Lower lobe of right lung (tissue), 2 donors: Measurements from ENCODE around the gene CTSH. TPM values are rescaled to one million over a fixed set of nuclear protein-coding genes. Genes with fewer than 3 reads are reported as not detected.

Experiments
- ATAC-seq, 2 donors: fragments of 200-7000 bp; cut with Tn5 transposase; one replicate each; pipeline ENCODE4 v1.9.1; 2020 to 2022; ENCODE audit warnings: mild to moderate bottlenecking in 2 of 2, moderate library complexity in 2 of 2
- DNase-seq: peaks from one replicate; pipeline ENCODE4 v3.0.0-alpha.2; 2020
- H3K27ac ChIP-seq: fragments of 200-600 bp; one replicate; pipeline ENCODE4 v1.8.0; 2022
- H3K27me3 ChIP-seq: fragments of 200-600 bp; one replicate; pipeline ENCODE4 v1.8.0; 2022; ENCODE audit warnings: low read depth
- H3K36me3 ChIP-seq: fragments of 200-600 bp; one replicate; pipeline ENCODE4 v1.8.0; 2022; ENCODE audit warnings: mild to moderate bottlenecking
- H3K4me1 ChIP-seq: fragments of 200-600 bp; one replicate; pipeline ENCODE4 v1.8.0; 2022
- H3K4me3 ChIP-seq: fragments of 200-600 bp; one replicate; pipeline ENCODE4 v1.8.0; 2022; ENCODE audit warnings: mild to moderate bottlenecking
- H3K9me3 ChIP-seq: fragments of 200-600 bp; one replicate; pipeline ENCODE4 v1.8.0; 2022
- intact Hi-C: fragments of 100-400 bp; cut with DNase I; formaldehyde crosslinking; loops from one replicate; pipeline ENCODE4 v1.11.0; 2022
- total RNA-seq: library from RNA; stranded (reverse); fragmentation: NEBNext Ultra II Directional; extraction: Animal tissue kit (Norgen Biotek cat#: 25700); gene quantifications from one replicate; pipeline ENCODE4 v1.2.1, GENCODE V29; 2021
- TF ChIP-seq, protein P1 (sequence below): fragments of 200-600 bp; IDR thresholded peaks from one replicate; pipeline ENCODE4 v1.8.0; 2022; ENCODE audit warnings: antibody characterized with exemption, mild to moderate bottlenecking
- donor health status: DM: no; HTN: yes; CAD: no; lungs with severe emphysema.

Gene CTSH
- total RNA-seq, 1 donor from 2014 or later: 724 TPM

DNA sequence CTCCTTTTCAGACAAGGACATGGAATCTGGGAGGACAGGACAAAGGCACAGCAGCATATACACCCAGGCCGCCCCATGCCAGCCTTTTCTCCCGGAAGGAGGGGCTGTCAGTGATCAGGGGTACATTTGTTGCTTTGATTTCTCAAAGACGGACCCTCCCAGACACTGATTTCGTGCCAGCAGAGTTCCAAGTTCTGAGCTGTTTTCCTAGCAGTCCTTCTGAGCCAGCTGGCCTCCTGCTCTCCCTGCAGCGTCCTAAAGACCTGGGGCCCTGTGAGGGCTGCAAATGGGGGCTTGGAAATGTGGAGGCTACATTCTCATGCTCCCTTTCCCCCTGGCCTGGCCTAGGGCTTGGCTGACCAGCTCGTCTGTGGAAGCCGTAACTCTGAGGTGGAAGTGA, 22.3 kb downstream of the CTSH start:
- Histone ChIP-seq H3K9me3 (no peaks in the 10 kb centered on the region), H3K4me3 (no peak overlapping the region), H3K27ac (no peak overlapping the region), H3K27me3 (no peaks in the 10 kb centered on the region), H3K4me1 (peaks cover 4% of the 10 kb centered on the region), H3K36me3 (peaks cover 91% of the 10 kb centered on the region)
- intact Hi-C loops: no loop called here
- TF ChIP-seq, protein P1, sequence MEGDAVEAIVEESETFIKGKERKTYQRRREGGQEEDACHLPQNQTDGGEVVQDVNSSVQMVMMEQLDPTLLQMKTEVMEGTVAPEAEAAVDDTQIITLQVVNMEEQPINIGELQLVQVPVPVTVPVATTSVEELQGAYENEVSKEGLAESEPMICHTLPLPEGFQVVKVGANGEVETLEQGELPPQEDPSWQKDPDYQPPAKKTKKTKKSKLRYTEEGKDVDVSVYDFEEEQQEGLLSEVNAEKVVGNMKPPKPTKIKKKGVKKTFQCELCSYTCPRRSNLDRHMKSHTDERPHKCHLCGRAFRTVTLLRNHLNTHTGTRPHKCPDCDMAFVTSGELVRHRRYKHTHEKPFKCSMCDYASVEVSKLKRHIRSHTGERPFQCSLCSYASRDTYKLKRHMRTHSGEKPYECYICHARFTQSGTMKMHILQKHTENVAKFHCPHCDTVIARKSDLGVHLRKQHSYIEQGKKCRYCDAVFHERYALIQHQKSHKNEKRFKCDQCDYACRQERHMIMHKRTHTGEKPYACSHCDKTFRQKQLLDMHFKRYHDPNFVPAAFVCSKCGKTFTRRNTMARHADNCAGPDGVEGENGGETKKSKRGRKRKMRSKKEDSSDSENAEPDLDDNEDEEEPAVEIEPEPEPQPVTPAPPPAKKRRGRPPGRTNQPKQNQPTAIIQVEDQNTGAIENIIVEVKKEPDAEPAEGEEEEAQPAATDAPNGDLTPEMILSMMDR: no peak
- ATAC-seq: no peak
- DNase-seq: no peak

DNA sequence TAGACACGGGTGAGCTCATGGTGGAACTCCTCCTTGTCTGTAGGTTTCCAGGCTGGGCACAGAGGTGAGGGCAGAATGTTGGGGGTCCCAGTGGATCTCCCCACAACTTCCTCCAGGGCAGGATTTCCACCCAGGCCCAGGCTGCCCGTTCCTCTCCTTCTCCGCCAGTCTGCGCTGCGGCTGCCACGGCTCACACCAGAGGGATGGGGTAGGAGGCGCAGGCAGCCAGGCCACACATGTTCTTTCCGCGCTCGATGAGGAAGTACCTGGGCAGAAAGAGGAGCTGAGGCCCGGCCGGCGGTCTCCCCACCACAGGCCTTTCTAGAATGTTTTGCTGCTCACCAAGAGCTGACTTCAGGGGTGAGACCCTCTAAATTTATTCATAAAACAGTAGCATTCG, 22.9 kb downstream of the CTSH start:
- H3K4me1 ChIP-seq: peaks cover 10% of the 10 kb centered on the region
- DNase-seq (no peak), ATAC-seq (no peak)
- H3K27ac ChIP-seq: no peak overlapping the region
- H3K27me3 ChIP-seq: no peaks in the 10 kb centered on the region
- peaks cover 85% of the 10 kb centered on the region for H3K36me3 ChIP-seq
- H3K9me3 ChIP-seq: no peaks in the 10 kb centered on the region
- intact Hi-C loops: no loop called here
- TF ChIP-seq, protein P1: no peak
- H3K4me3 ChIP-seq: no peak overlapping the region

DNA sequence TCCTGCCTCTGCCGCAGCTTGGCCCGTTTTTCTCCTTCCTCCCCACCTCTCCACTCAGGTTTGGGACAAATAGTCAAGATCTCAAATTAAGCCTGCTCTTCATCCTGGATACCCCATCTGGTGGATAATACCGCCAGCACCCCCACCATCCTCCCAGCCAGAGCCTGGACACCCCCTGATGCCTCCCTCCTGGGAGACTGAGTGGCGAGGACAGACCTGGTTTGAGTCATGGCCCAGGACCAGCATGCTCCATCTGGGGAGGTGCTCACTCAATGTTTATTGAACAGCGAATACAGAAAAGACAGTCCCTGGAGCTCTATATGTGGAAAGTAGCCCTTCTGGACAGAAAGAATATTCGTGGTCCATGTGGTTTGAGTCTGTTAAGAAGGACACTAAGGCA, 23.3 kb downstream of the CTSH start:
- no peak for ATAC-seq
- peaks cover 14% of the 10 kb centered on the region for H3K4me1 ChIP-seq
- H3K36me3 ChIP-seq: peaks cover 81% of the 10 kb centered on the region
- H3K4me3 ChIP-seq: no peak overlapping the region
- no peaks in the 10 kb centered on the region for H3K27me3 ChIP-seq
- intact Hi-C loops: no loop called here
- TF ChIP-seq, protein P1: no peak
- DNase-seq: no peak
- no peak overlapping the region for H3K27ac ChIP-seq
- H3K9me3 ChIP-seq: no peaks in the 10 kb centered on the region

DNA sequence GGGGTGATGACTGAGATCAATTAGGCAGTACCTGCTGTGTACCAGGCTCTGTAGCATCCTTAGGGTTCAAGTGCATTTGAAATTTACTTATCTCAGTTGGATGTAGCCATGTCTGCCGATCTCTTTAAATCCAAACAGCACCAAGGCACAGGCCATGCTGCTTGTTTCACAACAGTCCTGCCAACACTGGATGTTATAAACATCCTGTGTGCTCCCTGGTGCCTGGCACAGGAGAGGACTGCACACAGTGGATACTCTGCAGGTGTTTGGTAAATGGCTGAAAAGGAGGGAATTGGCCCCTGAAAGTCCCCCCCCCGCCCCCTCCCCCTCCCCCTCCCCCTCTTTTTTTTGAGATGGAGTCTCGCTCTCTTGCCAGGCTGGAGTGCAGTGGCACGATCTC, 27.0 kb downstream of the CTSH start:
- Histone ChIP-seq H3K9me3 (no peaks in the 10 kb centered on the region), H3K27me3 (no peaks in the 10 kb centered on the region), H3K4me1 (peaks cover 39% of the 10 kb centered on the region), H3K4me3 (no peak overlapping the region), H3K36me3 (peaks cover 66% of the 10 kb centered on the region), H3K27ac (no peak overlapping the region)
- intact Hi-C loops: no loop called here
- no peak for DNase-seq
- no peak for ATAC-seq
- TF ChIP-seq, protein P1: no peak

DNA sequence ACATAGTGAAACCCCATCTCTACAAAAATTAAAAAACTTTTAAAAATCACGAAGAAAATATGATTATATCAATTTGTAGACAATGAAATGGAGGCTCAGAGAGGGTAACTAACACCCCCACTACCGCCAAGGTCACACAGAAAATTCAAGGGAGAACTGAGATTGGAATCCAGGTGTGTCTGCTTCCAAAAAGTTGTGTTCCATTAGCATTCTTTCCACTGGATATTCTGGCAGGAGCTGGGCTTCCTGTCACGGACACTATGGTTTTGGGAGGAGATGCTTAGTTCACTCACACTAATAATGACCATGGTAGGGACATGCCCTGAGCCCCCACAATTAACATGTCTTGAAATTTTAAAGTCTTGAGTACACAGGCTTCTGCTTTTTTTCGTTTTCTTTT, 28.8 kb downstream of the CTSH start:
- H3K36me3 ChIP-seq: peaks cover 66% of the 10 kb centered on the region
- no peak for ATAC-seq
- TF ChIP-seq, protein P1: no peak
- H3K4me3 ChIP-seq: no peak overlapping the region
- H3K9me3 ChIP-seq: no peaks in the 10 kb centered on the region
- intact Hi-C loops: no loop called here
- no peaks in the 10 kb centered on the region for H3K27me3 ChIP-seq
- DNase-seq: no peak
- peaks cover 49% of the 10 kb centered on the region for H3K4me1 ChIP-seq
- peak overlapping the region; percentile 56 for H3K27ac ChIP-seq
